ENCODE measurements around the gene TKTL1. TPM values are rescaled to one million over a fixed set of nuclear protein-coding genes. Genes with fewer than 3 reads are reported as not detected.

The TKTL1 gene
- total and polyA plus RNA-seq, 12 donors = 0.16 to 1.1 (median 0.53) TPM; not detected in 6

DNA sequence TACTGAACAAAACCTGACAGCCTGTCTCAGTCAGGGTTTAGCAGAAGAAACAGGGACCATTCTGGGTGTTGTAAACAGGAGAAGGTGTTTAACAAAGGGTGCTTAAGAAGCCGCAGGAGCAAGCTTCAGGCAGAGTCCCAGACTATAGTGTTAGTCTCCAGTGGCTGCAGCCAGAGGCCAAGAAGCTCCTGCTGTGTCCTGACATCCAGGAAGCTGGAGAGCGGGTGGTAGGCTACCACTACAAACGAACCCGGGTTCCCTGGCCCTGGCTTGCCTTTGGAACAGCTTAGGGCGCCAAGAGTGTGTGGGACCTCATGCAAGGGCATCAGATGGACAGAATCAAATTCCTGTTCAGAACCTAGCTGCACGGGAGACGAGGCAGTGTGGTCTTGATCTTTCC lies 27.9 kb downstream of the TKTL1 start:
- intact Hi-C loops (cut with DNase I) = no loop called here
- Histone ChIP-seq H3K4me1 (replicated peaks in 1 of 2) (peaks cover 6 to 11% of the 10 kb centered on the region in 2 donors), H3K4me3 (no peak overlapping the region), H3K27ac (no peak overlapping the region), H3K27me3 (peaks cover 28% of the 10 kb centered on the region), H3K36me3 (replicated peaks in 1 of 2) (no peaks in the 10 kb centered on the region), H3K9me3 (replicated peaks in 1 of 3) (no peaks in the 10 kb centered on the region)
- no peak for DNase-seq
- WGBS, 4 donors = 67 to 83% (median 73%) methylated on average over 1 to 7 of the region's 7 CpGs
- TF ChIP-seq POLR2A (IDR thresholded peaks at IDR 0.05) = no peak
- TF ChIP-seq, protein P1, sequence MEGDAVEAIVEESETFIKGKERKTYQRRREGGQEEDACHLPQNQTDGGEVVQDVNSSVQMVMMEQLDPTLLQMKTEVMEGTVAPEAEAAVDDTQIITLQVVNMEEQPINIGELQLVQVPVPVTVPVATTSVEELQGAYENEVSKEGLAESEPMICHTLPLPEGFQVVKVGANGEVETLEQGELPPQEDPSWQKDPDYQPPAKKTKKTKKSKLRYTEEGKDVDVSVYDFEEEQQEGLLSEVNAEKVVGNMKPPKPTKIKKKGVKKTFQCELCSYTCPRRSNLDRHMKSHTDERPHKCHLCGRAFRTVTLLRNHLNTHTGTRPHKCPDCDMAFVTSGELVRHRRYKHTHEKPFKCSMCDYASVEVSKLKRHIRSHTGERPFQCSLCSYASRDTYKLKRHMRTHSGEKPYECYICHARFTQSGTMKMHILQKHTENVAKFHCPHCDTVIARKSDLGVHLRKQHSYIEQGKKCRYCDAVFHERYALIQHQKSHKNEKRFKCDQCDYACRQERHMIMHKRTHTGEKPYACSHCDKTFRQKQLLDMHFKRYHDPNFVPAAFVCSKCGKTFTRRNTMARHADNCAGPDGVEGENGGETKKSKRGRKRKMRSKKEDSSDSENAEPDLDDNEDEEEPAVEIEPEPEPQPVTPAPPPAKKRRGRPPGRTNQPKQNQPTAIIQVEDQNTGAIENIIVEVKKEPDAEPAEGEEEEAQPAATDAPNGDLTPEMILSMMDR (IDR thresholded peaks at IDR 0.05) = no peak

DNA sequence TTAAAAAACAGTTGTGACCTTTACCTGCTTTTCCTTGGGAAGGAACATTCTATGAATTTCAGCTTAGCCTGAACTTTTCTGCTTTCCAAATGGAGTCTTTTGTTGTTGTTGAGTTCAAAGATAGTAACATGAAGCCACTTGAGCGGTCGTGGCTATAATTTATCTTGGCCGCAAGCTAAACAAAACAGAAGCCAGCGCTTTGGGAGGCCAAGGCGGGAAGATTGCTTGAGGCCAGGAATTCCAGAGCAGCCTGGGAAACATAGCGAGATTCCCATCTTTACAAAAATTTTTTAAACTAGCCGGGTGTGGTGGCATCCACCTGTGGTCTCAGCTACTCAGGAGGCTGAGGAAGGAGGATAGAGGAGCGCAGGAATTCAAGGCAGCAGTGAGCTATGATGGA lies 29.9 kb downstream of the TKTL1 start:
- no peak for DNase-seq
- Histone ChIP-seq H3K27ac (no peak overlapping the region), H3K27me3 (peaks cover 13% of the 10 kb centered on the region), H3K4me3 (no peak overlapping the region), H3K36me3 (replicated peaks in 1 of 2) (no peaks in the 10 kb centered on the region), H3K4me1 (replicated peaks in 1 of 2) (peaks cover 6 to 11% of the 10 kb centered on the region in 2 donors), H3K9me3 (replicated peaks in 1 of 3) (no peaks in the 10 kb centered on the region)
- TF ChIP-seq, protein P1 (IDR thresholded peaks at IDR 0.05) = no peak
- no peak for TF ChIP-seq POLR2A (IDR thresholded peaks at IDR 0.05)
- 72 to 76% (median 74%) methylated on average over 7 to 8 of the region's 8 CpGs for WGBS, 4 donors
- intact Hi-C loops (cut with DNase I) = no loop called here

DNA sequence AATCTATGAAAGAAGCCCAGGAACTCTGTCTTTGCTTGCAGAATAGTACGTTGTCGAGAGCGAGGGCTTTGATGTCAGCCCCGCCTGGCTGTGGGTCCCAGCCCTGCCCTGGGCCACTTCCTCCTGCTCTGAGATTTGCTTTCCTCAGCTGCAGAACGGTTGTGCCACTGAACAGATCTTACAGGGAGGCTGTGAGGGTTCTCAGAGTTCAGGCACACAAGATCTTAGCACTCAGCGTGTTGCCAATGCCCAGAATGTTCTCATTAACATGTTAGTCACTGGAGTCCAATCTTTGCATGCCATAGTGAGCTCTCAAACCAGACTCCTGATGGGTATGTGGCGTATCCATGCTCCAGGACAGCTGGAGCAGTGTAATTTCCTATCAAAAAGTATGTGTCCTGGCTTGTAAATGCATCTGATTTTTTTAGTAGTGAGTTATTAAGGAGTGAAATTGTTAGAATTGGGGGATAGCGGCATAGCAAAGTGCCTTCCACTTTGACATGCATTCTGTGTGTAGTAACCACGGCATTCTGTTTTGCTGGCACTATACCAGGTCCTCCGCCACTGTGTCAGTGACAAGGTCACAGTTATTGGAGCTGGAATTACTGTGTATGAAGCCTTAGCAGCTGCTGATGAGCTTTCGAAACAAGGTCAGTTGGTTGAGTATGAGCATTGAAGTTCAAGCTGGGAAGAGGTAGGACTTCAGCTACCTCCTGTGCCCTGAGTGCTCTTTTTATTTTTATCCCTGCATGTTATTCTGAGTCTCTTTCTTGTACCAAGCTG lies 31.6 kb downstream of the TKTL1 start:
- no peak overlapping the region for H3K27ac ChIP-seq
- peak; percentile 23 to 69 (median 47) for DNase-seq
- no peaks in the 10 kb centered on the region for H3K36me3 ChIP-seq (replicated peaks in 1 of 2)
- peaks cover 6 to 11% of the 10 kb centered on the region in 2 donors for H3K4me1 ChIP-seq (replicated peaks in 1 of 2)
- TF ChIP-seq, protein P1 (IDR thresholded peaks at IDR 0.05) = no peak
- TF ChIP-seq POLR2A (IDR thresholded peaks at IDR 0.05) = no peak
- peaks cover 9% of the 10 kb centered on the region for H3K27me3 ChIP-seq
- intact Hi-C loops (cut with DNase I) = no loop called here
- 26 to 50% (median 35%) methylated on average over 5 to 11 of the region's 11 CpGs for WGBS, 4 donors
- H3K9me3 ChIP-seq (replicated peaks in 1 of 3) = no peaks in the 10 kb centered on the region
- no peak overlapping the region for H3K4me3 ChIP-seq

DNA sequence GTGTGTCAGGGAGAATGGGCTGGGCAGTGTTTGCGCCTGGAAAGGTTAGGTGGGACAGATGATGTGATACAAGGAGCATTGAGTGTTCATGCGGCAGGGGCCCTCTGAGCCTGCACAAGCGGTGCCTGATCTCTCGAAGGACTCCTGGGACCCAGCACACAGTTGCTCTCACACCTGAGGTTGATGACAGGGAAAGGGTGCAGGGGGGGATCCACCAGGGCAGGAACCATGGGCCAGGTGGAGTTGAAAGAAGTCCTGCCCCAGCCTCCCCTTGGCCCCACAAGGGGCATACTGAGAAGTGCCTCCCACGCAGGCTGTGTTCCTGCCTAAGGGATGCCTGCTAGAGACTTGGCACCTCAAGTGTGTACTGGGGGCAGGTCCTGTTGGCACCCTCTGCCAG lies 33.1 kb downstream of the TKTL1 start:
- TF ChIP-seq POLR2A (IDR thresholded peaks at IDR 0.05) = no peak
- WGBS, 4 donors = 82 to 100% (median 93%) methylated on average over 1 to 5 of the region's 5 CpGs
- Histone ChIP-seq H3K27ac (no peak overlapping the region), H3K27me3 (peaks cover 9% of the 10 kb centered on the region), H3K36me3 (replicated peaks in 1 of 2) (no peaks in the 10 kb centered on the region), H3K4me1 (replicated peaks in 1 of 2) (peaks cover 6 to 11% of the 10 kb centered on the region in 2 donors), H3K9me3 (replicated peaks in 1 of 3) (no peaks in the 10 kb centered on the region), H3K4me3 (no peak overlapping the region)
- intact Hi-C loops (cut with DNase I) = no loop called here
- no peak for DNase-seq

DNA sequence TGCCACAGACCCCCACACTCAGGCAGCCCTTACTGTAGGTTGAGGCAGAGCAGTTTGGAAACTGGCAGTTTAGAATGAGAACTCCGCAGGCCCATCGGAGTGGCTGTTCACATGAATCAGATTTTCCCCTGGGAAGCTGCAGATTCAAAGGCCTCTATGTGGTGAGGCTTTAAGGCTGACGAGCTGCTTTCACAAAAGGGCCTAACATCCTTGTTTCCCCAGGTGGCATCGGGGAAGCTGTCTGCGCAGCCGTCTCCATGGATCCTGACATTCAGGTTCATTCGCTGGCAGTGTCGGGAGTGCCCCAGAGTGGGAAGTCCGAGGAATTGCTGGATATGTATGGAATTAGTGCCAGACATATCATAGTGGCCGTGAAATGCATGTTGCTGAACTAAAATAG lies 33.7 kb downstream of the TKTL1 start:
- no peak overlapping the region for H3K27ac ChIP-seq
- no peak for TF ChIP-seq POLR2A (IDR thresholded peaks at IDR 0.05)
- TF ChIP-seq, protein P1 (IDR thresholded peaks at IDR 0.05) = no peak
- H3K27me3 ChIP-seq = peaks cover 9% of the 10 kb centered on the region
- H3K9me3 ChIP-seq (replicated peaks in 1 of 3) = no peaks in the 10 kb centered on the region
- no peak overlapping the region for H3K4me3 ChIP-seq
- H3K4me1 ChIP-seq (replicated peaks in 1 of 2) = peaks cover 6 to 11% of the 10 kb centered on the region in 2 donors
- H3K36me3 ChIP-seq (replicated peaks in 1 of 2) = no peaks in the 10 kb centered on the region
- no peak for DNase-seq
- intact Hi-C loops (cut with DNase I) = no loop called here
- 70 to 88% (median 83%) methylated on average over 3 to 10 of the region's 10 CpGs for WGBS, 4 donors
